HG03442 (cell line): Measurements from ENCODE around the gene SERAC1.
"Not testable (repeated sequence)": the region's sequence is repeated elsewhere in the genome, so short reads cannot be mapped to it uniquely, and the experiment has no call there.

Source experiments
- ATAC-seq: cut with Tn5 transposase; IDR thresholded peaks from one replicate; pipeline ENCODE4 v1.9.1; 2021; ENCODE audit warnings: mild to moderate bottlenecking, moderate library complexity; ENCODE audit not compliant: unreplicated experiment

Gene SERAC1

GRCh38 chr6:158168040-158168289 is at the start of gene SERAC1:
SERAC1 (minus strand) TSS chr6:158168262; CDS start chr6:158158363, 9,899 bp downstream.
- no peak for ATAC-seq

GRCh38 chr6:158213925-158214674 is 46.0 kb upstream of the SERAC1 start:
- ATAC-seq, result peak; percentile 98

- no peak for ATAC-seq
Observed at GRCh38 chr6:158211273-158212055, 43.4 kb upstream of the SERAC1 start.

GRCh38 chr6:158209582-158210333 is 41.7 kb upstream of the SERAC1 start:
- ATAC-seq, result not testable (repeated sequence)

- ATAC-seq, result not testable (repeated sequence)
Observed at GRCh38 chr6:158208226-158209030, 40.4 kb upstream of the SERAC1 start.

- ATAC-seq, result peak; percentile 97
Observed at GRCh38 chr6:158207422-158207788, 39.3 kb upstream of the SERAC1 start.

GRCh38 chr6:158206740-158207421 is 38.8 kb upstream of the SERAC1 start:
- no peak for ATAC-seq

GRCh38 chr6:158205169-158205944 is 37.3 kb upstream of the SERAC1 start:
- no peak for ATAC-seq

- no peak for ATAC-seq
Observed at GRCh38 chr6:158198461-158198860, 30.4 kb upstream of the SERAC1 start.

- no peak for ATAC-seq
Observed at GRCh38 chr6:158194487-158195280, 26.6 kb upstream of the SERAC1 start.

- no peak for ATAC-seq
Observed at GRCh38 chr6:158191761-158192160, 23.7 kb upstream of the SERAC1 start.

- ATAC-seq, result no peak
Observed at GRCh38 chr6:158191032-158191431, 23.0 kb upstream of the SERAC1 start.

- ATAC-seq, result no peak
Observed at GRCh38 chr6:158188591-158188990, 20.5 kb upstream of the SERAC1 start.

GRCh38 chr6:158185729-158186456 is 17.8 kb upstream of the SERAC1 start:
- no peak for ATAC-seq

GRCh38 chr6:158184608-158185007 is 16.5 kb upstream of the SERAC1 start:
- ATAC-seq, result no peak

- ATAC-seq, result not testable (repeated sequence)
Observed at GRCh38 chr6:158183174-158183972, 15.3 kb upstream of the SERAC1 start.

GRCh38 chr6:158177712-158178111 is 9.7 kb upstream of the SERAC1 start:
- ATAC-seq, result not testable (repeated sequence)
